Panc1 (cell line): ENCODE data around the gene SYTL4. TPM values are rescaled to one million over a fixed set of nuclear protein-coding genes. Genes with fewer than 3 reads are reported as not detected.
"Not testable (repeated sequence)": the region's sequence is repeated elsewhere in the genome, so short reads cannot be mapped to it uniquely, and the experiment has no call there.

Experiments used
- ATAC-seq: fragments of 200-7000 bp; cut with Tn5 transposase; 2 replicates; pipeline ENCODE4 v1.9.1; 2020; ENCODE audit warnings: mild to moderate bottlenecking, moderate library complexity
- BruUV-seq: library from RNA; stranded (reverse); fragments of 400-500 nt; replicated peaks from 2 replicates; lab custom pipeline; 2021; lab: Mats Ljungman, UMichigan
- CTCF ChIA-PET: fragments of 300-600 bp; sonication (Branson Sonifier 250); formaldehyde crosslinking; loops from one replicate; lab custom pipeline; 2022; ENCODE audit warnings: antibody characterized with exemption; lab: Charles Lee
- POLR2A ChIA-PET: fragments of 300-600 bp; sonication (Branson Sonifier 250); formaldehyde crosslinking; loops from one replicate; lab custom pipeline; 2022; ENCODE audit warnings: antibody characterized with exemption; lab: Charles Lee
- DNase-seq: peaks from one replicate; pipeline ENCODE4 v3.0.0-alpha.2; 2010; ENCODE audit warnings: low read depth, low spot score
- H3K27ac ChIP-seq: 2 replicates; pipeline ENCODE4 v1.5.1; 2011; ENCODE audit warnings: mild to moderate bottlenecking, low read length, inconsistent platforms
- H3K27me3 ChIP-seq: fragments of 200-500 bp; sonication (Bioruptor generic); 2 replicates; pipeline ENCODE4 v1.6.0; 2014; ENCODE audit warnings: low read length, inconsistent platforms; ENCODE audit not compliant: control insufficient read depth, insufficient read depth
- H3K36me3 ChIP-seq: fragments of 200-500 bp; sonication (Bioruptor generic); 2 replicates; pipeline ENCODE4 v1.5.1; 2014; ENCODE audit warnings: inconsistent platforms, mild to moderate bottlenecking, low read length, moderate library complexity; ENCODE audit not compliant: control insufficient read depth, insufficient read depth
- H3K4me1 ChIP-seq: 2 replicates; pipeline ENCODE4 v1.5.1; 2011; ENCODE audit warnings: inconsistent platforms, mild to moderate bottlenecking, low read length, moderate library complexity; ENCODE audit not compliant: control insufficient read depth, insufficient read depth
- H3K4me3 ChIP-seq, 2 experiments: 2 replicates each; pipeline ENCODE4 v1.5.1; 2011 to 2012; ENCODE audit warnings: low read depth in 2 of 2, low read length in 2 of 2, mild to moderate bottlenecking in 2 of 2, inconsistent platforms in 1 of 2, moderate library complexity in 1 of 2
- H3K9me3 ChIP-seq: fragments of 200-500 bp; sonication (Bioruptor generic); 2 replicates; pipeline ENCODE4 v1.5.1; 2014; ENCODE audit warnings: low read depth, mild to moderate bottlenecking, inconsistent platforms, low read length, moderate library complexity; ENCODE audit not compliant: control insufficient read depth, insufficient read depth
- CTCF ChIP-seq: fragments of 450-650 bp; IDR thresholded peaks from 2 replicates; pipeline ENCODE4 v1.5.1; 2017; ENCODE audit warnings: mild to moderate bottlenecking
- POLR2AphosphoS5 ChIP-seq: IDR thresholded peaks from 2 replicates; pipeline ENCODE4 v1.6.1; 2012; ENCODE audit warnings: mild to moderate bottlenecking, low read depth, low read length, moderate library complexity
- SIN3A ChIP-seq: IDR thresholded peaks from 2 replicates; pipeline ENCODE4 v1.6.1; 2012; ENCODE audit warnings: low read depth, mild to moderate bottlenecking, low read length, moderate library complexity, borderline replicate concordance; ENCODE audit not compliant: insufficient read depth
- TCF7L2 ChIP-seq: IDR thresholded peaks from 2 replicates; pipeline ENCODE4 v1.6.1; 2011; ENCODE audit warnings: mild to moderate bottlenecking, low read depth, low read length, inconsistent platforms
- in situ Hi-C: cut with HindIII; loops from 2 replicates; pipeline ENCODE4 v1.10.0; 2016; ENCODE audit warnings: low sequenced_read_pairs, low pct_unique_long_range_greater_than_20kb
- intact Hi-C: fragments of 100-400 bp; cut with micrococcal nuclease; formaldehyde crosslinking; loops from one replicate; pipeline ENCODE4 v1.10.0; 2022; ENCODE audit not compliant: unreplicated experiment
- total RNA-seq: library from RNA; stranded (reverse); gene quantifications from one replicate; pipeline ENCODE4 v1.2.1, GENCODE V29; 2021; ENCODE audit not compliant: unreplicated experiment
- TF ChIP-seq, protein P1 (sequence below), 2 experiments: IDR thresholded peaks; 2 replicates each; pipeline ENCODE4 v1.6.1; 2011 to 2012; ENCODE audit warnings: low read depth in 2 of 2, control low read depth in 1 of 2, low read length in 1 of 2, mild to moderate bottlenecking in 1 of 2, moderate library complexity in 1 of 2; ENCODE audit not compliant: insufficient read depth in 1 of 2

The SYTL4 gene
- total RNA-seq, 1 experiment from 2014 or later = 0.15 TPM

DNA sequence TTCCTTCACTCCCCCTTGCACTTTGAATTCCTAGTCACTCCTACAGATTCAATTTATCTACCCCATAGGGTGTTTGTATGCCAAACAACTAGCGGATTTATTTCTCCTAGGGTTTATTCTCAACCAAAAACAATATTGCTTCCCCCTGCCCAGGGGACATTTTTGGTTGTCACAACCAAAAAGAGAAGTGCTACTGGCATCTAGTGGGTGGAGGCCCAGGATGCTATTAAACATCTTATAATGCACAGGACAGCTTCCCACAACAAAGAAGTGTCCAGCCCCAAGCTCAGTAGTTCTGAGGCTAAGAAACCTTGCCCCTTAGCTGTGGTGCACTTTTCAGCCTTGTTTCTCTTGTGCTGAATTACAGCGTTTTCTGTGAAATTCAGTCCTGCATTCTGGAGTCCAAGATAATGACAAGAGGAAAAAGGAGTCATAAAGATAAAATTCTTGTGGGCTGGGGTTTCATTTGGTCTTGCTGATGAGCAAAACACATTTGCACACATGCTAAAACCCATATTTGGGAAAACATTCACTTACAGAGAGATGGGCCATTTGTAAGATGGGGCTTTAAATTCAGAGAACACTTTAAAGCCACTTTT, 11.2 kb upstream of the SYTL4 start:
- ATAC-seq (no peak), DNase-seq (no peak)
- POLR2A ChIA-PET = no interaction called here
- CTCF ChIA-PET = no interaction called here
- intact Hi-C loops = no loop called here
- TF ChIP-seq SIN3A (no peak), CTCF (no peak), TCF7L2 (no peak), POLR2AphosphoS5 (no peak)
- TF ChIP-seq, protein P1, sequence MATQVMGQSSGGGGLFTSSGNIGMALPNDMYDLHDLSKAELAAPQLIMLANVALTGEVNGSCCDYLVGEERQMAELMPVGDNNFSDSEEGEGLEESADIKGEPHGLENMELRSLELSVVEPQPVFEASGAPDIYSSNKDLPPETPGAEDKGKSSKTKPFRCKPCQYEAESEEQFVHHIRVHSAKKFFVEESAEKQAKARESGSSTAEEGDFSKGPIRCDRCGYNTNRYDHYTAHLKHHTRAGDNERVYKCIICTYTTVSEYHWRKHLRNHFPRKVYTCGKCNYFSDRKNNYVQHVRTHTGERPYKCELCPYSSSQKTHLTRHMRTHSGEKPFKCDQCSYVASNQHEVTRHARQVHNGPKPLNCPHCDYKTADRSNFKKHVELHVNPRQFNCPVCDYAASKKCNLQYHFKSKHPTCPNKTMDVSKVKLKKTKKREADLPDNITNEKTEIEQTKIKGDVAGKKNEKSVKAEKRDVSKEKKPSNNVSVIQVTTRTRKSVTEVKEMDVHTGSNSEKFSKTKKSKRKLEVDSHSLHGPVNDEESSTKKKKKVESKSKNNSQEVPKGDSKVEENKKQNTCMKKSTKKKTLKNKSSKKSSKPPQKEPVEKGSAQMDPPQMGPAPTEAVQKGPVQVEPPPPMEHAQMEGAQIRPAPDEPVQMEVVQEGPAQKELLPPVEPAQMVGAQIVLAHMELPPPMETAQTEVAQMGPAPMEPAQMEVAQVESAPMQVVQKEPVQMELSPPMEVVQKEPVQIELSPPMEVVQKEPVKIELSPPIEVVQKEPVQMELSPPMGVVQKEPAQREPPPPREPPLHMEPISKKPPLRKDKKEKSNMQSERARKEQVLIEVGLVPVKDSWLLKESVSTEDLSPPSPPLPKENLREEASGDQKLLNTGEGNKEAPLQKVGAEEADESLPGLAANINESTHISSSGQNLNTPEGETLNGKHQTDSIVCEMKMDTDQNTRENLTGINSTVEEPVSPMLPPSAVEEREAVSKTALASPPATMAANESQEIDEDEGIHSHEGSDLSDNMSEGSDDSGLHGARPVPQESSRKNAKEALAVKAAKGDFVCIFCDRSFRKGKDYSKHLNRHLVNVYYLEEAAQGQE (IDR thresholded peaks at IDR 0.05; ENCODE audit: insufficient read depth in 1 of 2, low read depth in 2 of 2, low read length in 1 of 2) = no peak
- in situ Hi-C loops = no loop called here
- Histone ChIP-seq H3K36me3 (no peaks in the 10 kb centered on the region), H3K4me1 (no peaks in the 10 kb centered on the region), H3K4me3 (no peak overlapping the region), H3K27ac (no peak overlapping the region), H3K9me3 (no peaks in the 10 kb centered on the region), H3K27me3 (peaks cover 5% of the 10 kb centered on the region; the same call in 1 of the 2 replicates)
- no TSS peak for BruUV-seq

- H3K9me3 ChIP-seq, H3K4me3 ChIP-seq, in situ Hi-C loops, CTCF ChIA-PET, intact Hi-C loops, ATAC-seq, H3K36me3 ChIP-seq, BruUV-seq, POLR2A ChIA-PET, H3K27me3 ChIP-seq, DNase-seq, H3K27ac ChIP-seq, H3K4me1 ChIP-seq: not testable (repeated sequence)
Observed at GRCh38 chrX:100724006-100724405, 7.9 kb downstream of the SYTL4 start.

GRCh38 chrX:100721328-100721727, 10.6 kb downstream of the SYTL4 start:
- TF ChIP-seq, protein P1 (IDR thresholded peaks at IDR 0.05; ENCODE audit: insufficient read depth in 1 of 2, low read depth in 2 of 2, low read length in 1 of 2) = no peak
- no peak for TF ChIP-seq TCF7L2
- no peak for TF ChIP-seq SIN3A
- no peak for TF ChIP-seq POLR2AphosphoS5
- no peak for TF ChIP-seq CTCF
- DNase-seq (no peak), ATAC-seq (no peak)
- Histone ChIP-seq H3K27ac (no peak overlapping the region), H3K4me3 (no peak overlapping the region), H3K9me3 (no peaks in the 10 kb centered on the region), H3K27me3 (no peaks in the 10 kb centered on the region; the same call in 1 of the 2 replicates), H3K4me1 (no peaks in the 10 kb centered on the region), H3K36me3 (no peaks in the 10 kb centered on the region)
- BruUV-seq = no TSS peak
- ChIA-PET CTCF (no interaction called here), POLR2A (no interaction called here)
- in situ Hi-C loops (no loop called here), intact Hi-C loops (no loop called here)
